ENCODE data around the gene RPS17.
"Not testable (repeated sequence)": the region's sequence is repeated elsewhere in the genome, so short reads cannot be mapped to it uniquely, and the experiment has no call there.

Gene RPS17

GRCh38 chr15:82505842-82506241, 34.4 kb downstream of the RPS17 start:
- not testable (repeated sequence) for DNase-seq

DNA sequence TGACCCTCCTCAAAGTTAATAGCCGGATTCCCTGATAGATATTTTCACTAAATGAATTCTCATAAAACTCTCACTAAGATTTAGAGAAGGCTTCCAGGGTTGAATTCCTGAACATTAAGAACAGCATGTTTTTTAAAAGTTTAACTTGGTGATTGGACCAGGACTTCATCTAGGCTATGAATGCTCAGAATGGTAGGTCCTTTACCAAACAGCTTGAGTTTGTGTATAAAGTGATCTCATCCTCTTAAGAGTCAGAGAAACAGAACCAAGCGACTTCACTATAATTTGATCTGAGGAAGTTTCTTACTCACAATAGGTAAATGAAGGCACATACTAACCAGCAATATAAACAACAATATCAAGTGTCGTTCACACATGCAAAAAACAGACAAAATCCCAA, 36.2 kb downstream of the RPS17 start:
- not testable (repeated sequence) for DNase-seq

DNA sequence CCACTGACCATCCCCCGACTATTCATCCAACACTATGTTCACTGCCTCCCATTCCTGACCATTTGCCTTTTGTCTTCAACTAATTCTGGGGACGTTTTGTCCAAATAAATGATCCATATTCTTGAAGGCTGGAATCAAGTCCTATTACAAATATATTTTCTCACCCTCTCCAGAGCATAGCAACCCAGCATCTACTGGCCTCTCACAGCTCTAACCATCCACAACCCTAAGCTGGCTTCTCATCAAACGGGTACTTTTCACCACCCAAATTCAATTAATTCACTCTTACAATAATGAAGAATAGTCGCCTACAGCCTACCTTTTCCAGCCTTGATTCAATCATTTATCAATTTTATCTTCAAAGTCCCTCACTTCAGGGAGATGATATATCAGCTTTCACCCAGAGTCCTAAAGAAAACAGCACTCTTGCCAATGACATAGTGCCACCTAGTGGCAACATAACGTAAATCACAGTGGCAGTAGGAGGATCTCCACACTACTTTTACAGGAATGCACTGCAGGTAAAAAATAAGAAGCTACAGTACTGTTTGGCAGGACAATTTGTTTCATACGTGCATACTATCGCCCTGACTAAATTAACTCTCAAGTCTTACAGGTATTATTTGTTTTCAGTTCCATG, 37.4 kb downstream of the RPS17 start:
- peak; percentile 10 for DNase-seq

DNA sequence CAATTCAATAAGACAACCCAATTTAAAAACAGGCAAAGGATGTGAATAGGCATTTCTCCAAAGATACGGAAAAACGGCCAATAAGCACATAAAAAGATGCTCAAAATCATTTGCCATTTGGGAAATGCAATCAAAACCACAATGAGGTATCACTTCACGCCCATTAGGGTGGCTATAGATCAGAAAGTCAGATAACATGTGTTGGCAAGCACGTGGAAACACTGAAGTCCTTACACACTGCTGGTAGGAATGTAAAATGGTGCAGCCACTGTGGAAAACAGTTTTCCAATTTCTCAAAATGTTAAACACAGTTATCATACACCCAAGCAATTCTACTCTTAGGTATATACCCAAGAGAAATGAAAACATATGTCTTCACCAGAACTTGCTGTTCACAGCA, 39.5 kb downstream of the RPS17 start:
- DNase-seq = not testable (repeated sequence)

- DNase-seq = not testable (repeated sequence)
Observed at GRCh38 chr15:82497978-82498377, 42.3 kb downstream of the RPS17 start.

DNA sequence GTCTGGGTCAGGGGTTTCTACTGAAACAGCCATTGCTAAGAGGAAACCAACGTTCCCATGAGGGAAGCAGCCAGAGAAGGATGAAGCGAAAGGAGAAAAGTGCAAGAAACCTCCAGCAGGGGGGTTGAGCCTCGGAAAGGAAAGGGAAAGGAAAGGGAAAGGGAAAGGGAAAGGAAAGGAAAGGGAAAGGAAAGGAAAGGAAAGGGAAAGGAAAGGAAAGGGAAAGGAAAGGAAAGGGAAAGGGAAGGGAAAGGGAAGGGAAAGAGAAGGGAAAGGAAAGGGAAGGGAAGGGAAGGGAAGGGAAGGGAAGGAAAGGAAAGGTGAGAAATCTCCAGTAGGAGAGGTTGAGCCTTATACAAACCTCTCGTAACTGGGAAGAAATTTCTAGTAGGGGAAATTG, 52.0 kb downstream of the RPS17 start:
- not testable (repeated sequence) for DNase-seq

DNA sequence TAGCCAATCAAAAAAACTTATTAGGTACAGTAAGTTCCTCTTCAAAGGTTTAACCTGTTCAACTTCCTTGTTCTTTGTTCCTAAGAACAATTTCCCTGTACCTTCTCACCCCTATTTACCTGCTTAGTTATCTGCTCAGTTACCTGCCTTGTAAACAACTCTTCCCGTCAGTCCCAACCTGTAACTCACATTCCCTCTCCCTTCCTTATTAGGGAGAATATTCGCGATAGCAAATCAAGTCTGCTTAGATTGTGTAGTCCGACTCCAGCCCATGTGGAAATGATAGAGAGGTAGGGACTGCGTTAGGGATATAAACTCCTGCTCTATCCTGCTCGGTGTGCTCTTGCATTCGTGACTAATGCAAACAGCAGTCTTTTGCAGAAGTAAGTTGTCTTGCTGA, 53.2 kb downstream of the RPS17 start:
- DNase-seq = not testable (repeated sequence)

Data from activated naive CD4-positive, alpha-beta T cell treated with anti-CD3 and anti-CD28 coated beads, Interleukin-2, amount 50 U/mL, for 16 hours (primary cell).